ENCODE measurements around the gene IFFO2.

IFFO2 gene

GRCh38 chr1:18913065-18913835 is 43.2 kb downstream of the IFFO2 start:
- H3K4me1 Mint-ChIP-seq = peaks cover 19% of the 10 kb centered on the region
- peaks cover 49% of the 10 kb centered on the region for H3K36me3 Mint-ChIP-seq (ENCODE audit: insufficient read depth)
- ATAC-seq (replicated peaks; ENCODE audit: extremely low read depth, poor library complexity, severe bottlenecking) (peak; percentile 80), DNase-seq (ENCODE audit: low spot score in 2 of 2) (peak; percentile 55 to 64)
- peak overlapping the region; percentile 75 for H3K27ac Mint-ChIP-seq (ENCODE audit: low read depth)
- H3K27me3 Mint-ChIP-seq = no peaks in the 10 kb centered on the region
- H3K4me3 Mint-ChIP-seq = no peak overlapping the region
- H3K9me3 Mint-ChIP-seq = no peaks in the 10 kb centered on the region

GRCh38 chr1:18912550-18912949 is 43.9 kb downstream of the IFFO2 start:
- no peaks in the 10 kb centered on the region for H3K9me3 Mint-ChIP-seq
- H3K27me3 Mint-ChIP-seq = no peaks in the 10 kb centered on the region
- ATAC-seq (replicated peaks; ENCODE audit: extremely low read depth, poor library complexity, severe bottlenecking) (no peak), DNase-seq (ENCODE audit: low spot score in 2 of 2) (no peak)
- peak overlapping the region; percentile 75 for H3K27ac Mint-ChIP-seq (ENCODE audit: low read depth)
- H3K4me1 Mint-ChIP-seq = peaks cover 21% of the 10 kb centered on the region
- H3K36me3 Mint-ChIP-seq (ENCODE audit: insufficient read depth) = peaks cover 46% of the 10 kb centered on the region
- no peak overlapping the region for H3K4me3 Mint-ChIP-seq

- Mint-ChIP-seq H3K9me3 (no peaks in the 10 kb centered on the region), H3K27ac (ENCODE audit: low read depth) (peak overlapping the region; percentile 71), H3K27me3 (no peaks in the 10 kb centered on the region), H3K4me1 (peaks cover 19% of the 10 kb centered on the region), H3K4me3 (no peak overlapping the region), H3K36me3 (ENCODE audit: insufficient read depth) (peaks cover 47% of the 10 kb centered on the region)
- DNase-seq (ENCODE audit: low spot score in 2 of 2) (no peak), ATAC-seq (replicated peaks; ENCODE audit: extremely low read depth, poor library complexity, severe bottlenecking) (no peak)
Measured at GRCh38 chr1:18908911-18909771, 47.3 kb downstream of the IFFO2 start.

GRCh38 chr1:18907917-18908845 is 48.3 kb downstream of the IFFO2 start:
- H3K36me3 Mint-ChIP-seq (ENCODE audit: insufficient read depth) = peaks cover 42% of the 10 kb centered on the region
- H3K27me3 Mint-ChIP-seq = no peaks in the 10 kb centered on the region
- no peaks in the 10 kb centered on the region for H3K9me3 Mint-ChIP-seq
- peak overlapping the region; percentile 71 for H3K27ac Mint-ChIP-seq (ENCODE audit: low read depth)
- DNase-seq (ENCODE audit: low spot score in 2 of 2) (no peak), ATAC-seq (replicated peaks; ENCODE audit: extremely low read depth, poor library complexity, severe bottlenecking) (no peak)
- H3K4me1 Mint-ChIP-seq = peaks cover 20% of the 10 kb centered on the region
- no peak overlapping the region for H3K4me3 Mint-ChIP-seq

GRCh38 chr1:18907021-18907916 is 49.2 kb downstream of the IFFO2 start:
- no peaks in the 10 kb centered on the region for H3K27me3 Mint-ChIP-seq
- no peaks in the 10 kb centered on the region for H3K9me3 Mint-ChIP-seq
- no peak overlapping the region for H3K4me3 Mint-ChIP-seq
- H3K36me3 Mint-ChIP-seq (ENCODE audit: insufficient read depth) = peaks cover 39% of the 10 kb centered on the region
- H3K4me1 Mint-ChIP-seq = peaks cover 23% of the 10 kb centered on the region
- ATAC-seq (replicated peaks; ENCODE audit: extremely low read depth, poor library complexity, severe bottlenecking) = no peak
- peak overlapping the region; percentile 51 for H3K27ac Mint-ChIP-seq (ENCODE audit: low read depth)
- DNase-seq (ENCODE audit: low spot score in 2 of 2) = peak; percentile 57 to 63

GRCh38 chr1:18903291-18903756 is 53.2 kb downstream of the IFFO2 start:
- H3K9me3 Mint-ChIP-seq = no peaks in the 10 kb centered on the region
- peak overlapping the region; percentile 81 for H3K27ac Mint-ChIP-seq (ENCODE audit: low read depth)
- H3K4me3 Mint-ChIP-seq = peak overlapping the region; percentile 95
- H3K36me3 Mint-ChIP-seq (ENCODE audit: insufficient read depth) = peaks cover 21% of the 10 kb centered on the region
- no peaks in the 10 kb centered on the region for H3K27me3 Mint-ChIP-seq
- no peak for ATAC-seq (replicated peaks; ENCODE audit: extremely low read depth, poor library complexity, severe bottlenecking)
- peaks cover 32% of the 10 kb centered on the region for H3K4me1 Mint-ChIP-seq
- no peak for DNase-seq (ENCODE audit: low spot score in 2 of 2)

GRCh38 chr1:18902523-18903290 is 53.8 kb downstream of the IFFO2 start, which contains the start of gene ALDH4A1:
Gene ALDH4A1 (minus strand): TSS chr1:18902555. CDS start chr1:18902523, 32 bp downstream.
- H3K9me3 Mint-ChIP-seq = no peaks in the 10 kb centered on the region
- H3K27ac Mint-ChIP-seq (ENCODE audit: low read depth) = peak within 1 kb of the TSS; percentile 81
- peaks cover 21% of the 10 kb centered on the region for H3K36me3 Mint-ChIP-seq (ENCODE audit: insufficient read depth)
- no peaks in the 10 kb centered on the region for H3K27me3 Mint-ChIP-seq
- H3K4me3 Mint-ChIP-seq = peak within 1 kb of the TSS; percentile 95
- ATAC-seq (replicated peaks; ENCODE audit: extremely low read depth, poor library complexity, severe bottlenecking) (peak; percentile 100), DNase-seq (ENCODE audit: low spot score in 2 of 2) (peak; percentile 78 to 88)
- H3K4me1 Mint-ChIP-seq = peaks cover 29% of the 10 kb centered on the region

GRCh38 chr1:18901952-18902522 is 54.4 kb downstream of the IFFO2 start:
- Mint-ChIP-seq H3K4me3 (peak overlapping the region; percentile 95), H3K27me3 (no peaks in the 10 kb centered on the region), H3K4me1 (peaks cover 27% of the 10 kb centered on the region), H3K36me3 (ENCODE audit: insufficient read depth) (peaks cover 18% of the 10 kb centered on the region), H3K9me3 (no peaks in the 10 kb centered on the region), H3K27ac (ENCODE audit: low read depth) (peak overlapping the region; percentile 81)
- DNase-seq (ENCODE audit: low spot score in 2 of 2) (no peak), ATAC-seq (replicated peaks; ENCODE audit: extremely low read depth, poor library complexity, severe bottlenecking) (no peak)

GRCh38 chr1:18901147-18901951 is 55.1 kb downstream of the IFFO2 start:
- H3K4me3 Mint-ChIP-seq = peak overlapping the region; percentile 95
- no peak for DNase-seq (ENCODE audit: low spot score in 2 of 2)
- no peaks in the 10 kb centered on the region for H3K27me3 Mint-ChIP-seq
- H3K27ac Mint-ChIP-seq (ENCODE audit: low read depth) = peak overlapping the region; percentile 81
- no peak for ATAC-seq (replicated peaks; ENCODE audit: extremely low read depth, poor library complexity, severe bottlenecking)
- H3K36me3 Mint-ChIP-seq (ENCODE audit: insufficient read depth) = peaks cover 17% of the 10 kb centered on the region
- no peaks in the 10 kb centered on the region for H3K9me3 Mint-ChIP-seq
- peaks cover 22% of the 10 kb centered on the region for H3K4me1 Mint-ChIP-seq

- H3K4me1 Mint-ChIP-seq = peaks cover 22% of the 10 kb centered on the region
- no peak for ATAC-seq (replicated peaks; ENCODE audit: extremely low read depth, poor library complexity, severe bottlenecking)
- peaks cover 15% of the 10 kb centered on the region for H3K36me3 Mint-ChIP-seq (ENCODE audit: insufficient read depth)
- no peak overlapping the region for H3K27ac Mint-ChIP-seq (ENCODE audit: low read depth)
- H3K9me3 Mint-ChIP-seq = no peaks in the 10 kb centered on the region
- no peak overlapping the region for H3K4me3 Mint-ChIP-seq
- H3K27me3 Mint-ChIP-seq = no peaks in the 10 kb centered on the region
- no peak for DNase-seq (ENCODE audit: low spot score in 2 of 2)
Measured at GRCh38 chr1:18900303-18900841, 56.1 kb downstream of the IFFO2 start.
